Measurements from ENCODE around the gene KLHL11.

DNA sequence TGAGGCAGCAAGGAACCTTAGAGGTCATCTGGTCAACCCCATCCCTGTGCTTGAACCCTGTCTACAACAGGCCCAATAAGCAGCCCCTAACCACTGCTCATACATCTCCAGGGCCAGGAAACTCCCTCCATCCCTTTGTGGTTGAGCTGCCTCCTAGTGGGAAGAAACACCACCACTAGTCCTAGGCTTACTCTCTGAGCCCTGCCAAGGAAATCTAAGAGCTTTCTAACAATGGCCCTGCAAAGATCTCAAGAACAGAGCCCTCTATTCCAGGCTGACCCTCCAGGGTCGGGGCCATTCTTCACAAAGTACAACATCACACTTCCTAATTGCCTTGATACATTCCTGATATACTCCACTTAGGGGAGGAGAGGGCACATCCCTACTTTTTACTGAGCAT is 47.7 kb upstream of the KLHL11 start:
- TF ChIP-seq JUND (IDR thresholded peaks at IDR 0.05) (no peak), CTCF (IDR thresholded peaks at IDR 0.05) (0 out of 2 replicates have a peak, but pooled peaks have one; percentile 18), TCF12 (IDR thresholded peaks at IDR 0.05) (no peak), POLR2AphosphoS5 (IDR thresholded peaks at IDR 0.05; ENCODE audit: low read depth, low read length) (no peak), NFIC (IDR thresholded peaks at IDR 0.05; ENCODE audit: borderline replicate concordance) (no peak), FOXJ3 (CRISPR knock-in tag; IDR thresholded peaks at IDR 0.05) (no peak), MAX (IDR thresholded peaks at IDR 0.05; ENCODE audit: low read depth) (no peak), EP300 (IDR thresholded peaks at IDR 0.05; ENCODE audit: borderline replicate concordance in 1 of 2, low read depth in 1 of 2, low read length in 1 of 2) (no peak)
- TF ChIP-seq, protein P1, sequence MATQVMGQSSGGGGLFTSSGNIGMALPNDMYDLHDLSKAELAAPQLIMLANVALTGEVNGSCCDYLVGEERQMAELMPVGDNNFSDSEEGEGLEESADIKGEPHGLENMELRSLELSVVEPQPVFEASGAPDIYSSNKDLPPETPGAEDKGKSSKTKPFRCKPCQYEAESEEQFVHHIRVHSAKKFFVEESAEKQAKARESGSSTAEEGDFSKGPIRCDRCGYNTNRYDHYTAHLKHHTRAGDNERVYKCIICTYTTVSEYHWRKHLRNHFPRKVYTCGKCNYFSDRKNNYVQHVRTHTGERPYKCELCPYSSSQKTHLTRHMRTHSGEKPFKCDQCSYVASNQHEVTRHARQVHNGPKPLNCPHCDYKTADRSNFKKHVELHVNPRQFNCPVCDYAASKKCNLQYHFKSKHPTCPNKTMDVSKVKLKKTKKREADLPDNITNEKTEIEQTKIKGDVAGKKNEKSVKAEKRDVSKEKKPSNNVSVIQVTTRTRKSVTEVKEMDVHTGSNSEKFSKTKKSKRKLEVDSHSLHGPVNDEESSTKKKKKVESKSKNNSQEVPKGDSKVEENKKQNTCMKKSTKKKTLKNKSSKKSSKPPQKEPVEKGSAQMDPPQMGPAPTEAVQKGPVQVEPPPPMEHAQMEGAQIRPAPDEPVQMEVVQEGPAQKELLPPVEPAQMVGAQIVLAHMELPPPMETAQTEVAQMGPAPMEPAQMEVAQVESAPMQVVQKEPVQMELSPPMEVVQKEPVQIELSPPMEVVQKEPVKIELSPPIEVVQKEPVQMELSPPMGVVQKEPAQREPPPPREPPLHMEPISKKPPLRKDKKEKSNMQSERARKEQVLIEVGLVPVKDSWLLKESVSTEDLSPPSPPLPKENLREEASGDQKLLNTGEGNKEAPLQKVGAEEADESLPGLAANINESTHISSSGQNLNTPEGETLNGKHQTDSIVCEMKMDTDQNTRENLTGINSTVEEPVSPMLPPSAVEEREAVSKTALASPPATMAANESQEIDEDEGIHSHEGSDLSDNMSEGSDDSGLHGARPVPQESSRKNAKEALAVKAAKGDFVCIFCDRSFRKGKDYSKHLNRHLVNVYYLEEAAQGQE (IDR thresholded peaks at IDR 0.05; ENCODE audit: low read depth, low read length) = no peak
